ENCODE measurements around the gene TMA7B.

DNA sequence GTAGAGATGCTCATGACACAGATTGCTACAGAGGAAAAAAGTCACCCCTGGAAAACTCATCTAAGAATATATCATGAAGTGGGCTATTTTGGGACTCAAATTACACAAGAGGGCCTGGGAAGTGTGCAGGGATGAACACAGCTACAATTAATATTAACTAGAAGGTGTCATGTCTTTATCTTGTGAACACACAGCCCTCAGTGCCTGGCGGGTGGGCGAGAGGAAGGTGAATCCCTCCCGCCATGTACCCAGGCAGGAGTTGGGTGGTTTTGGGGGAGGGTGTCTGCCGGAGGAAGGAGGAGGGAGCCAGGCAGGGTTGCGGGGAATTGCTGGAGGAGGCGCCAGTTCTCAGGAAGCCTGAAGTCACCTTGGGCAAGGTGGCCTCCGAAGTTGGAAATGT, 29.4 kb downstream of the TMA7B start:
- no peak for TF ChIP-seq CTCF (IDR thresholded peaks at IDR 0.05)
- no peak for TF ChIP-seq POLR2A (IDR thresholded peaks at IDR 0.05)

Measured in gastroesophageal sphincter (tissue), 3 donors.